Trophoblast cell (in vitro differentiated cells and primary cell): Measurements from ENCODE around the gene VPS45.
A peak's percentile ranks its signal among the peaks of the same experiment; 100 is the strongest.
"Not testable (repeated sequence)": the region's sequence is repeated elsewhere in the genome, so short reads cannot be mapped to it uniquely, and the experiment has no call there.

Experiments used
- DNase-seq, 2 donors: peaks; one replicate each; pipeline ENCODE4 v3.0.0-alpha.2; 2016
- H2AFZ ChIP-seq: 2 replicates; pipeline ENCODE4 v1.6.1; 2013; ENCODE audit warnings: low read length, moderate library complexity, mild to moderate bottlenecking; ENCODE audit not compliant: insufficient read depth, poor library complexity
- H2AK5ac ChIP-seq: 2 replicates; pipeline ENCODE4 v1.6.1; 2013; ENCODE audit warnings: mild to moderate bottlenecking, low read length
- H2BK120ac ChIP-seq: 2 replicates; pipeline ENCODE4 v1.6.1; 2013; ENCODE audit warnings: low read length, mild to moderate bottlenecking, moderate library complexity; ENCODE audit not compliant: insufficient read depth, poor library complexity
- H2BK12ac ChIP-seq: 2 replicates; pipeline ENCODE4 v1.6.1; 2013; ENCODE audit warnings: mild to moderate bottlenecking, low read length, moderate library complexity
- H2BK5ac ChIP-seq: 2 replicates; pipeline ENCODE4 v1.6.1; 2013; ENCODE audit warnings: low read length, low read depth, moderate library complexity, mild to moderate bottlenecking; ENCODE audit not compliant: poor library complexity
- H3K14ac ChIP-seq: 2 replicates; pipeline ENCODE4 v1.6.1; 2013; ENCODE audit warnings: mild to moderate bottlenecking, low read length
- H3K18ac ChIP-seq: 2 replicates; pipeline ENCODE4 v1.6.1; 2013; ENCODE audit warnings: mild to moderate bottlenecking, low read length
- H3K23ac ChIP-seq: 2 replicates; pipeline ENCODE4 v1.6.1; 2013; ENCODE audit warnings: low read length
- H3K27ac ChIP-seq: 2 replicates; pipeline ENCODE4 v1.5.1; 2013; ENCODE audit warnings: low read depth, mild to moderate bottlenecking, inconsistent platforms, low read length, moderate library complexity
- H3K27me3 ChIP-seq: 2 replicates; pipeline ENCODE4 v1.6.1; 2013; ENCODE audit warnings: inconsistent platforms, mild to moderate bottlenecking, low read length, moderate library complexity; ENCODE audit not compliant: insufficient read depth
- H3K36me3 ChIP-seq, 2 experiments: 1 replicate in 1 of 2; 2 replicates in 1 of 2; pipeline ENCODE4 v1.6.1; 2013; ENCODE audit warnings: low read length in 2 of 2, mild to moderate bottlenecking in 2 of 2, moderate library complexity in 1 of 2; ENCODE audit not compliant: insufficient read depth in 2 of 2, control insufficient read depth in 1 of 2
- H3K4ac ChIP-seq: 2 replicates; pipeline ENCODE4 v1.6.1; 2013; ENCODE audit warnings: low read depth, mild to moderate bottlenecking, low read length, moderate library complexity
- H3K4me1 ChIP-seq, 2 experiments: 1 replicate in 1 of 2; 2 replicates in 1 of 2; pipeline ENCODE4 v1.6.1; 2013; ENCODE audit warnings: low read length in 2 of 2, mild to moderate bottlenecking in 2 of 2, moderate library complexity in 1 of 2; ENCODE audit not compliant: insufficient read depth in 2 of 2, control insufficient read depth in 1 of 2
- H3K4me2 ChIP-seq: 2 replicates; pipeline ENCODE4 v1.6.1; 2013; ENCODE audit warnings: inconsistent platforms, mild to moderate bottlenecking, low read length, moderate library complexity
- H3K4me3 ChIP-seq: 2 replicates; pipeline ENCODE4 v1.5.1; 2013; ENCODE audit warnings: mild to moderate bottlenecking, low read depth, low read length, inconsistent platforms
- H3K79me1 ChIP-seq: one replicate; pipeline ENCODE4 v1.6.1; 2013; ENCODE audit warnings: low read length
- H3K79me2 ChIP-seq: 2 replicates; pipeline ENCODE4 v1.6.1; 2013; ENCODE audit warnings: low read length, mild to moderate bottlenecking; ENCODE audit not compliant: control insufficient read depth, insufficient read depth, poor library complexity
- H3K9ac ChIP-seq: 2 replicates; pipeline ENCODE4 v1.6.1; 2013; ENCODE audit warnings: mild to moderate bottlenecking, low read length
- H3K9me3 ChIP-seq: 2 replicates; pipeline ENCODE4 v1.6.1; 2013; ENCODE audit warnings: low read depth, mild to moderate bottlenecking, control low read depth, inconsistent platforms, low read length; ENCODE audit not compliant: insufficient read depth
- H4K12ac ChIP-seq: 2 replicates; pipeline ENCODE4 v1.6.1; 2013; ENCODE audit warnings: low read depth, mild to moderate bottlenecking, low read length, moderate library complexity
- H4K8ac ChIP-seq: 2 replicates; pipeline ENCODE4 v1.6.1; 2013; ENCODE audit warnings: low read depth, mild to moderate bottlenecking, low read length, moderate library complexity
- H4K91ac ChIP-seq: one replicate; pipeline ENCODE4 v1.6.1; 2013; ENCODE audit warnings: low read depth, mild to moderate bottlenecking, low read length, moderate library complexity
- WGBS: extraction: QIAGEN DNeasy Blood & Tissue Kit; methylation state at CpG from one replicate; pipeline ENCODE4 v1.1.7; 2013; ENCODE audit warnings: missing lambda C conversion rate; ENCODE audit not compliant: insufficient read length, insufficient coverage; ENCODE audit errors: extremely low coverage; 5-methylcytosine and 5-hydroxymethylcytosine counted together

The VPS45 gene

GRCh38 chr1:150185481-150185880 lies 117.9 kb downstream of the VPS45 start:
- Histone ChIP-seq H3K27me3 (no peaks in the 10 kb centered on the region), H3K14ac (no peak overlapping the region), H4K12ac (no peak overlapping the region), H3K4me1 (peaks cover 0 to 2% of the 10 kb centered on the region in 2 experiments), H4K91ac (peak overlapping the region; percentile 62), H3K4ac (no peak overlapping the region), H3K23ac (no peak overlapping the region), H2BK12ac (peak overlapping the region; percentile 89), H2BK120ac (no peak overlapping the region), H3K79me1 (peaks cover 6% of the 10 kb centered on the region), H2BK5ac (no peak overlapping the region), H4K8ac (peak overlapping the region; percentile 54), H3K79me2 (peaks cover 2% of the 10 kb centered on the region), H3K27ac (no peak overlapping the region), H3K4me2 (no peak overlapping the region), H3K36me3 (no peaks in the 10 kb centered on the region), H3K9me3 (no peaks in the 10 kb centered on the region), H2AFZ (no peak overlapping the region), H3K4me3 (no peak overlapping the region), H3K9ac (no peak overlapping the region), H3K18ac (no peak overlapping the region), H2AK5ac (no peak overlapping the region)
- WGBS, result no CpG with 5 or more reads among the region's 7 CpGs
- no peak for DNase-seq

DNA sequence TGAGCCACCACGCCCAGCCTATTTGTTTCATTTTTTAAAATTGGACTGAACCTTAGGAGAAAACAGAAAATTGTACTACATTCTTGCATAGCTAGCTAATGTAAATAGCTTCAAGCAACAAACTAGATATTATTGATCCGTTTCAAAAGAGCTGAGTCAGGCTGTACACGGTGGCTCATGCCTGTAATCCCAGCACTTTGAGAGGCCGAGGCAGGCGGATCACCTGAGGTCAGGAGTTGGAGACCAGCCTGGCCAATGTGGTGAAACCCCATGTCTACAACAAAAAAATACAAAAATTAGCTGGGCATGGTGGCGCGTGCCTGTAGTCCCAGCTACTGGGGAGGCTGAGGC lies 118.8 kb downstream of the VPS45 start:
- WGBS, result no CpG with 5 or more reads among the region's 7 CpGs
- not testable (repeated sequence) for H3K4me1 ChIP-seq, H3K23ac ChIP-seq, H2AFZ ChIP-seq, H3K27me3 ChIP-seq, H3K79me2 ChIP-seq, H2BK5ac ChIP-seq, H4K12ac ChIP-seq, H3K14ac ChIP-seq, H3K79me1 ChIP-seq, H3K18ac ChIP-seq, H4K8ac ChIP-seq, H2AK5ac ChIP-seq, H3K9me3 ChIP-seq, H3K36me3 ChIP-seq, H3K4me3 ChIP-seq, H3K4ac ChIP-seq, H3K9ac ChIP-seq, H3K4me2 ChIP-seq
- H2BK12ac ChIP-seq, result peak overlapping the region; percentile 50
- peak overlapping the region; percentile 63 for H2BK120ac ChIP-seq
- H4K91ac ChIP-seq, result peak overlapping the region; percentile 4
- H3K27ac ChIP-seq, result peak overlapping the region; percentile 42
- DNase-seq, result peak in 1 of 2 donors; percentile 37

DNA sequence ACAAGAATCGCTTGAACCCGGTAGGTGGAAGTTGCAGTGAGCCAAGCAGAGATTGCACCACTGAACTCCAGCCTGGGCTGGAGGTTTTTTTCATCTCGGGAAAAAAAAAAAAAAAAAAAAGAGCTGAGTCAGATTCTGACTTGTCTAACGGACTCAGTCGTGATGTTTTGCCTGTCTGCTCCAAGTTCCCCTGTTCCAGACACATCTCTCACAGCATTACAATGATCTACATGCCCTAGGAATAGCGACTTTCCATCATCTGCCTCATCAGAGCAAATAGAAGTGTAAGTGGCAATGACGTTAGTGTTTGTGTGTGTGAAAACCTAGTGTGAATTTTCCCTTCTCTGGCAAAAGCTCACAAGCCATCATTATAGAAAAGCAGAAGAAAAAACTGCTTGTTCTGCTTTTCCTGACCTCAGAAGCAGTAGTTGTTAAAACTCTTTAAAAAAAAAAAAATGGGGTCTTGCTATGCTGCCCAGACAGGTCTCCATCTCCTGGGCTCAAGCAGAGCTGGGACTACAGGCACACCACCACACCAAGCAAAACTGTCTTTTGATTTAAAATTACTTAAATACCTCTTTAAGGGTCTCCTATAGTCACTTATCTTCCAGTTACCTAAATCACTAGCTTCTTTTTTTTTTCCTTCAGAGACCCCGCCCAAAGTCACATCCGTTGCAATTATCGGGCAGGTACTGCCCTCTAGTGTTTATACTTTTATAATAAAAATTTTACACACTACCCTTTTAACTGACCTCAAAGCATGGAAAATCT lies 119.4 kb downstream of the VPS45 start:
- Histone ChIP-seq H3K9ac (no peak overlapping the region), H3K18ac (no peak overlapping the region), H2AFZ (no peak overlapping the region), H3K4me3 (no peak overlapping the region), H3K79me2 (peaks cover 2% of the 10 kb centered on the region), H3K4me1 (peaks cover 0 to 2% of the 10 kb centered on the region in 2 experiments), H2BK12ac (peak overlapping the region; percentile 50), H2AK5ac (no peak overlapping the region), H3K27me3 (no peaks in the 10 kb centered on the region), H3K79me1 (peaks cover 11% of the 10 kb centered on the region), H3K14ac (no peak overlapping the region), H4K12ac (no peak overlapping the region), H3K4ac (no peak overlapping the region), H3K9me3 (peaks cover 2% of the 10 kb centered on the region), H4K8ac (peak overlapping the region; percentile 74), H2BK120ac (peak overlapping the region; percentile 63), H3K27ac (peak overlapping the region; percentile 42), H4K91ac (no peak overlapping the region), H3K36me3 (peaks cover 0 to 2% of the 10 kb centered on the region in 2 experiments), H3K4me2 (no peak overlapping the region), H3K23ac (no peak overlapping the region), H2BK5ac (no peak overlapping the region)
- no CpG with 5 or more reads among the region's 10 CpGs for WGBS
- DNase-seq, result peak; percentile 31 to 77

DNA sequence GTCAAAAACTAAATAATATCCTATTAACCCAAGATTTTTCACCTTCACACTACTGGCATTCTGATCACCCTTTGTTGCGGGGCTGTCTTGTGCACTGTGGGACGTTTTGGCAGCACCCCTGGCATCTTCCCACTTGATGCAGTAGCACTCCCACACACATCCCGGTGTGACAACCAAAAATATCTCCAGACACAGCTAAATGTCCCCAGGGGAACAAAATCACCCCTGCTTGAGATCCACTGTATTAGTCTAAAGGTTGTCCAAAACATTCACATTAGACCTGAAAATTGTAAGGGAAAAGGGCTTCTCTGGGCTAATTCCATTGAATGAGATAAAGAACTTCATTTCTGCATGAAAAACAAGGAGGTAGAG lies 120.0 kb downstream of the VPS45 start:
- Histone ChIP-seq H2AK5ac (peak overlapping the region; percentile 88), H3K27ac (no peak overlapping the region), H2BK12ac (peak overlapping the region; percentile 92), H2AFZ (no peak overlapping the region), H2BK120ac (peak overlapping the region; percentile 62), H3K79me2 (peaks cover 2% of the 10 kb centered on the region), H4K12ac (no peak overlapping the region), H3K4me2 (no peak overlapping the region), H3K79me1 (peaks cover 14% of the 10 kb centered on the region), H3K23ac (no peak overlapping the region), H3K4me3 (no peak overlapping the region), H3K9ac (no peak overlapping the region), H3K18ac (no peak overlapping the region), H3K27me3 (no peaks in the 10 kb centered on the region), H2BK5ac (peak overlapping the region; percentile 52), H4K8ac (peak overlapping the region; percentile 74), H3K4me1 (peaks cover 3 to 5% of the 10 kb centered on the region in 2 experiments), H3K36me3 (peaks cover 0 to 2% of the 10 kb centered on the region in 2 experiments), H3K9me3 (peaks cover 2% of the 10 kb centered on the region), H4K91ac (no peak overlapping the region), H3K4ac (no peak overlapping the region), H3K14ac (no peak overlapping the region)
- no CpG with 5 or more reads among the region's 3 CpGs for WGBS
- no peak for DNase-seq
